GM12892 (cell line): Measurements from ENCODE around the gene QRICH2. TPM values are rescaled to one million over a fixed set of nuclear protein-coding genes. Genes with fewer than 3 reads are reported as not detected.
"Not testable (repeated sequence)": the region's sequence is repeated elsewhere in the genome, so short reads cannot be mapped to it uniquely, and the experiment has no call there.

Experiments used
- DNase-seq: peaks from one replicate; pipeline ENCODE4 v3.0.0; 2011; ENCODE audit not compliant: insufficient read length
- FAIRE-seq: peaks from 2 replicates; lab custom pipeline; 2011; peaks lifted over from hg19 to GRCh38; lab: Jason Lieb, UNC
- POLR2A ChIP-seq: IDR thresholded peaks from 2 replicates; pipeline ENCODE4 v1.6.1; 2011; ENCODE audit warnings: low read depth, low read length, control low read depth
- POLR2AphosphoS5 ChIP-seq: IDR thresholded peaks from 2 replicates; pipeline ENCODE4 v1.6.1; 2011; ENCODE audit warnings: low read depth, low read length, control low read depth
- TAF1 ChIP-seq: IDR thresholded peaks from 2 replicates; pipeline ENCODE4 v1.6.1; 2011; ENCODE audit warnings: low read depth, mild to moderate bottlenecking, control low read depth, low read length, borderline replicate concordance
- polyA plus RNA-seq: library from polyadenylated mRNA; unstranded; fragments of >200 nt; gene quantifications from one replicate; pipeline ENCODE4 v1.2.1, GENCODE V29; 2012; ENCODE audit warnings: missing spikeins, inconsistent platforms; ENCODE audit not compliant: missing spikeins

QRICH2 gene, protein sequence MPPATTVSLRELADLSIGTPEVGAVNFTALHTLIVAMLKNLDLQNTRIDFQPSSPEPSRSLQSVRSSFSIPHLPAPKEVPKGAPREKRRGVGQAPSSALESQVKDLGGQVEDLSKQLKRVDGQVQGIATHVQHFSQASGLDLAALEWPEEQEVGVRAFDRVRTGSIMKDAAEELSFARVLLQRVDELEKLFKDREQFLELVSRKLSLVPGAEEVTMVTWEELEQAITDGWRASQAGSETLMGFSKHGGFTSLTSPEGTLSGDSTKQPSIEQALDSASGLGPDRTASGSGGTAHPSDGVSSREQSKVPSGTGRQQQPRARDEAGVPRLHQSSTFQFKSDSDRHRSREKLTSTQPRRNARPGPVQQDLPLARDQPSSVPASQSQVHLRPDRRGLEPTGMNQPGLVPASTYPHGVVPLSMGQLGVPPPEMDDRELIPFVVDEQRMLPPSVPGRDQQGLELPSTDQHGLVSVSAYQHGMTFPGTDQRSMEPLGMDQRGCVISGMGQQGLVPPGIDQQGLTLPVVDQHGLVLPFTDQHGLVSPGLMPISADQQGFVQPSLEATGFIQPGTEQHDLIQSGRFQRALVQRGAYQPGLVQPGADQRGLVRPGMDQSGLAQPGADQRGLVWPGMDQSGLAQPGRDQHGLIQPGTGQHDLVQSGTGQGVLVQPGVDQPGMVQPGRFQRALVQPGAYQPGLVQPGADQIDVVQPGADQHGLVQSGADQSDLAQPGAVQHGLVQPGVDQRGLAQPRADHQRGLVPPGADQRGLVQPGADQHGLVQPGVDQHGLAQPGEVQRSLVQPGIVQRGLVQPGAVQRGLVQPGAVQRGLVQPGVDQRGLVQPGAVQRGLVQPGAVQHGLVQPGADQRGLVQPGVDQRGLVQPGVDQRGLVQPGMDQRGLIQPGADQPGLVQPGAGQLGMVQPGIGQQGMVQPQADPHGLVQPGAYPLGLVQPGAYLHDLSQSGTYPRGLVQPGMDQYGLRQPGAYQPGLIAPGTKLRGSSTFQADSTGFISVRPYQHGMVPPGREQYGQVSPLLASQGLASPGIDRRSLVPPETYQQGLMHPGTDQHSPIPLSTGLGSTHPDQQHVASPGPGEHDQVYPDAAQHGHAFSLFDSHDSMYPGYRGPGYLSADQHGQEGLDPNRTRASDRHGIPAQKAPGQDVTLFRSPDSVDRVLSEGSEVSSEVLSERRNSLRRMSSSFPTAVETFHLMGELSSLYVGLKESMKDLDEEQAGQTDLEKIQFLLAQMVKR (N-terminal part only)
- 0.42 TPM for polyA plus RNA-seq

- TF ChIP-seq POLR2AphosphoS5 (no peak), POLR2A (no peak), TAF1 (no peak)
- no peak for DNase-seq
- FAIRE-seq: no peak
Observed at GRCh38 chr17:76307966-76308338, at the start of gene QRICH2. Gene QRICH2, minus strand, starts transcription at chr17:76308276. Its CDS starts 278 bp downstream, at chr17:76307998.

DNA sequence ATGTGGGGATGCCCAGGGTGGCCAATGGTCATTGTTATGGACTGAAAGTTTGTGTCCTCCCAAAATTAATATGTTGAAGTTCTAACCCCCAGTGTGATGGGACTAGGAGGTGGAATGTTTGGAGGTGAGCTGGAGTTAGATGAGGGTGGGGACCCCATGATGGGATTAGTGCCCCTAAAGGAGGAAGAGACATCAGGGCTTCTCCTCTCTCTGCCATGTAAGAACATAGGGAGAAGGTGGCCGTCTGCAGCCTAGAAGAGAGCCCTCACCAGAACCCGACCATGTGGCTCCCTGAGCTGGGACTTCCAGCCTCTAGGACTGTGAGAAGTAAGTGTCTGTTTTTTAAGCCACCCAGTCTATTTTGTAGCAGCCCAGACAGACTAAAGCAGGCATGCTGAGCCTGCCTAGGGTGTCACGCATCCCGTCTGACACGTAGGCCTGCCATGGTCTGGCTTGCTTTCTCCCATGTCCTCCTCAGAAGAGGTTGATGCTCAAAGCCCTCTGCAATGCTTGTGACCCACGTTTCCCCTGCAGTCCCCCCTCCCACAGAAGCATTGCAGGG is 49.6 kb upstream of the QRICH2 start:
- TF ChIP-seq POLR2A: no peak
- TF ChIP-seq POLR2AphosphoS5: no peak
- TF ChIP-seq TAF1: no peak
- no peak for FAIRE-seq

GRCh38 chr17:76356803-76357456 is 48.9 kb upstream of the QRICH2 start:
- TF ChIP-seq TAF1 (no peak), POLR2AphosphoS5 (no peak), POLR2A (no peak)
- no peak for DNase-seq
- no peak for FAIRE-seq

More for the DNA sequence above, 49.6 kb upstream of the QRICH2 start:
- no peak for DNase-seq

- FAIRE-seq (no peak), DNase-seq (no peak)
- TF ChIP-seq TAF1 (no peak), POLR2AphosphoS5 (no peak), POLR2A (no peak)
Observed at GRCh38 chr17:76354747-76355310, 46.8 kb upstream of the QRICH2 start.

DNA sequence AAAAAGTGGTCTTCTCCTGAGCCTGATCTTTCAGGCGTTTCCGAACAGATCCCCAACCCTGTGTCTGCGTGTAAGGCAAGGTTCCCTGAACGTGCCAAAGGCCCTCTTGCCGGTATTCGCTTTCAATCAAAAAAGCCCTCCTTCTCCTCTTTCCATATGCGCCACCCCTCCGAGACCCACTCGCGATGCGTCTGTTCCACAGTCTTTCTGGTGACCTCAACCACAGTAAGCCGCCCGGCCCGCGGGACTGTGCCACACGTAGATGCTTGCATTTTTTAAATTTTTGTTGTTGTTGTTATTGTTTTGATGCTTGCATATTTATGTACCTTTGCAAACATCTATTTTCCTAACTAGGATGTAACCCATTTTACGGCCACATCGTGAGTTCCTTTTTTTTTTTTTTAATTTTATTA is 46.2 kb upstream of the QRICH2 start:
- DNase-seq (no peak), FAIRE-seq (no peak)
- TF ChIP-seq TAF1 (no peak), POLR2AphosphoS5 (no peak)

- DNase-seq (peak; percentile 91), FAIRE-seq (peak; percentile 86)
- TF ChIP-seq POLR2A: peak; percentile 95
- TF ChIP-seq TAF1: peak; percentile 91
- peak; percentile 87 for TF ChIP-seq POLR2AphosphoS5
Observed at GRCh38 chr17:76353599-76354316, 45.7 kb upstream of the QRICH2 start, which contains the start of gene PRPSAP1. Gene PRPSAP1, minus strand, starts transcription at chr17:76353916. Its CDS starts 213 bp downstream, at chr17:76353703.

DNA sequence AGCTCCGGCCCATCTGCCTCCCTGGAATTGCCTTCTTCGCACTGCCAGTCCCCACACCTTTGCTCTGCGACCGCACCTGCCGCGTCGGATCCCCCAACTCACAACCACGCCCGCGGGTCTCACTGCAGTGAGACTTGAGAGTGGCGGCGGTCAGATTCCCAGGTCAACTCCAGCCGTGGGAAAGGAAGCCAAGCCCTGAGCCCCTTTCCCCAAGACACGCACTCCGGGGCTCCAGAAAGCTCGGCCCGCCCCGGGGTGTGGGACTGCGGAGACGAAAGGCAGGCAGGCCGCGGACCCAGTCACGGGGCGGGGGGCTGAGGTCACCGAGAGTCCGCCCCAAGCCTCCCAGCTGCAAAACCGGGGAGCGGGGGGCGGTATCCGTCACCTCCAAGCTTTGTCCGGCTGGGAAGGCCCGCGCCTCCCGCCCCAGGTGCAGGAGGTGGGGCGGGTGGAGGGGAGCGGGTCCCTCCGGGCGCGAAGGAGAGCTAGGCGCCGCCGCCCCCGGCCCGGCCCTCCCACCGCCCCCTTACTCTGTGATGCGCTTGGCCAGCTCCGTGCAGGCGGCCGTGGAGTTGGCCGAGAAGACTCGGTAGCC is 45.0 kb upstream of the QRICH2 start:
- DNase-seq (peak; percentile 70), FAIRE-seq (no peak)

DNA sequence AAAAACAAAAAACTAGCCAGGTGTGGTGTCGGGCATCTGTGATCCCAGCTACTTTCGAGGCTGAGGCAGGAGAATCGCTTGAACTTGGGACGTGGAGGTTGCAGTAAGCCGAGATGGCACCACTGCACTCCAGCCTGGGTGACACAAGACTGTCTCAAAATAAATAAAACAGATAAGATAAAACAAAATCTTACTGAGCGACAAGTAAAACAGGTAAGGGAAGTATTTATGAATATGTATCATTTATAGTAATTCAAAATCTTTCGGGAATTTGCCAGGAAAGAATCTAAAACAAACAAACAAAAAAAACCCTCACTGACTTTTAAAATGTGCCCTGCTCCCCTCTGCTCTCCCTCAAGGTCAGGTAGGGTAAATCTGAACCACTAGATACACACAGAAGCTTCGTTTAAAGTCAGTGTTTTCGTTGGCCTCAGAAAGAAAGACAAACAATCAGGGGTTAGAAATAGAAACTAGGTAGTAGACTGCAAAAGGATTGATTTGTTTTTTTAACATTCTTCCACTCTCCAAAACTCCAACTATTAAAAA is 43.5 kb upstream of the QRICH2 start:
- FAIRE-seq: no peak
- no peak for TF ChIP-seq TAF1
- TF ChIP-seq POLR2AphosphoS5: no peak
- no peak for TF ChIP-seq POLR2A
- no peak for DNase-seq

More for the DNA sequence above, 45.0 kb upstream of the QRICH2 start:
- TF ChIP-seq TAF1 (no peak), POLR2AphosphoS5 (no peak), POLR2A (no peak)

DNA sequence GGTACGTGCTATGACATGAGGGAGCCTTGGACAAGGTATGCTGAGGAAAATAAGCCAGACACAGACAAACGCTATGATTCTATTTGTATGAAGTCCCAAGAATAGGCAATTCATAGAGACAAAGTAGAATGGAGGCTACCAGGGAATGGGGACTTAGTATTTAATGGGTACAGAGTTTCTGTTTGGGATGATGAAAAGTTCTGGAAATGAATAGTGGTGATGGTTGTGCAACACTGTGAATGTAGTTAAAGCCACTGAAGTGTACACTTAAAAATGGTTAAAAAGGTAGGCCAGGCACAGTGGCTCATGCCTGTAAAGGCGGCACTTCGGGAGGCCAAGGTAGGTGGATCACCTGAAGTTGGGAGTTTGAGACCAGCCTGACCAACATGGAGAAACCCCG is 42.4 kb upstream of the QRICH2 start:
- DNase-seq (no peak), FAIRE-seq (no peak)
- TF ChIP-seq TAF1 (no peak), POLR2A (no peak), POLR2AphosphoS5 (no peak)

GRCh38 chr17:76346936-76347335 is 38.9 kb upstream of the QRICH2 start:
- not testable (repeated sequence) for FAIRE-seq, DNase-seq
